Prostate gland (tissue), 2 donors: ENCODE data around the gene CTNNA3.

Experiments
- POLR2A ChIP-seq: fragments of 450-650 bp; IDR thresholded peaks from one replicate; pipeline ENCODE4 v1.6.1; 2016; ENCODE audit warnings: antibody characterized with exemption, mild to moderate bottlenecking
- TF ChIP-seq, protein P1 (sequence below), 4 experiments: fragments of 200-600 bp in 2 of 4; fragments of 450-650 bp in 2 of 4; sonication (generic) in 2 of 4; IDR thresholded peaks; 1 replicate in 3 of 4; 2 replicates in 1 of 4; pipeline ENCODE4 v1.5.1; 2016 to 2019; ENCODE audit warnings: antibody characterized with exemption in 4 of 4, mild to moderate bottlenecking in 2 of 4, moderate library complexity in 2 of 4

DNA sequence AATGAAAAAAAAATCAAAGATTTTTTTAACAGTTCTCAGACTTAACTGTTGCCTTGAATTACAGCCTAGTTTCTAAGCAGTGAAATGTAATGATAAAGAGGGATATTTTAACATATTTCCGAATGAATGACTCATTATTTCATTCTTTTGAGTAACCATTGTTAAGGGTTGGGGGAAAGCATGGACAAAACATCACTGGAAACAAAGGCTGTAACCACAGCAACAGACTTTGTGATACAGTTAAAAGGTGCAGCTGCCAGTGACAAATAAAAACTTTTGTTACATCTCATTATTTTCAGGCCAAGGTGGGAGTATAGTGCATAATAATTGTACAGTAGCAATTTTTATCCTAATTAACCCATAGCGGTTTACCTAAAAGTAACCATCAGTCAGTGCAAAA, 597.5 kb downstream of the CTNNA3 start:
- TF ChIP-seq, protein P1, sequence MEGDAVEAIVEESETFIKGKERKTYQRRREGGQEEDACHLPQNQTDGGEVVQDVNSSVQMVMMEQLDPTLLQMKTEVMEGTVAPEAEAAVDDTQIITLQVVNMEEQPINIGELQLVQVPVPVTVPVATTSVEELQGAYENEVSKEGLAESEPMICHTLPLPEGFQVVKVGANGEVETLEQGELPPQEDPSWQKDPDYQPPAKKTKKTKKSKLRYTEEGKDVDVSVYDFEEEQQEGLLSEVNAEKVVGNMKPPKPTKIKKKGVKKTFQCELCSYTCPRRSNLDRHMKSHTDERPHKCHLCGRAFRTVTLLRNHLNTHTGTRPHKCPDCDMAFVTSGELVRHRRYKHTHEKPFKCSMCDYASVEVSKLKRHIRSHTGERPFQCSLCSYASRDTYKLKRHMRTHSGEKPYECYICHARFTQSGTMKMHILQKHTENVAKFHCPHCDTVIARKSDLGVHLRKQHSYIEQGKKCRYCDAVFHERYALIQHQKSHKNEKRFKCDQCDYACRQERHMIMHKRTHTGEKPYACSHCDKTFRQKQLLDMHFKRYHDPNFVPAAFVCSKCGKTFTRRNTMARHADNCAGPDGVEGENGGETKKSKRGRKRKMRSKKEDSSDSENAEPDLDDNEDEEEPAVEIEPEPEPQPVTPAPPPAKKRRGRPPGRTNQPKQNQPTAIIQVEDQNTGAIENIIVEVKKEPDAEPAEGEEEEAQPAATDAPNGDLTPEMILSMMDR (IDR thresholded peaks at IDR 0.05), result no peak
- no peak for TF ChIP-seq POLR2A
